ENCODE data around the gene PHKG2. TPM values are rescaled to one million over a fixed set of nuclear protein-coding genes. Genes with fewer than 3 reads are reported as not detected.

PHKG2 gene
- polyA plus RNA-seq, 3 donors = 45.4 to 115 (median 54.2) TPM

GRCh38 chr16:30720694-30721093 lies 27.5 kb upstream of the PHKG2 start:
- Histone ChIP-seq H3K79me2 (ENCODE audit: insufficient read depth, low read length) (peaks cover 69% of the 10 kb centered on the region), H3K27ac (ENCODE audit: low read depth in 1 of 2, low read length in 2 of 2) (peak overlapping the region in 1 of 2 donors; percentile 28), H2AFZ (ENCODE audit: insufficient read depth, low read depth, low read length, poor library complexity, severe bottlenecking) (no peak overlapping the region), H3K27me3 (ENCODE audit: control insufficient read depth in 2 of 2, insufficient read depth in 2 of 2, low read length in 2 of 2) (no peaks in the 10 kb centered on the region), H3K9me3 (replicated peaks in 1 of 2; ENCODE audit: control insufficient read depth in 1 of 2, insufficient read depth in 1 of 2, low read length in 2 of 2) (no peaks in the 10 kb centered on the region), H3K4me1 (ENCODE audit: control insufficient read depth in 1 of 2, insufficient read depth in 2 of 2, low read length in 2 of 2) (peaks cover 38 to 41% of the 10 kb centered on the region in 2 donors), H4K20me1 (ENCODE audit: insufficient read depth, low read length) (peaks cover 41% of the 10 kb centered on the region), H3K9ac (ENCODE audit: insufficient read depth, low read length, poor library complexity, severe bottlenecking) (no peak overlapping the region), H3K36me3 (replicated peaks in 1 of 2; ENCODE audit: control insufficient read depth in 1 of 2, insufficient read depth in 2 of 2, low read length in 2 of 2) (peaks cover 77 to 86% of the 10 kb centered on the region in 2 donors), H3K4me3 (replicated peaks in 1 of 3; ENCODE audit: low read depth in 2 of 3, low read length in 3 of 3) (no peak overlapping the region), H3K4me2 (replicated peaks; ENCODE audit: extremely low read depth, low read length, poor library complexity, severe bottlenecking) (no peak overlapping the region)
- H3K4me3 Mint-ChIP-seq = no peak overlapping the region
- intact Hi-C loops (cut with micrococcal nuclease) = loop anchor here in 1 of 2 donors (5.0 kb wide), 1 partner anchor 37 kb away; no protein-coding TSS in a partner anchor
- TF ChIP-seq CTCF (IDR thresholded peaks at IDR 0.05) = no peak
- H3K36me3 Mint-ChIP-seq = peaks cover 76 to 88% of the 10 kb centered on the region in 2 donors
- peaks cover 0 to 5% (median 4%) of the 10 kb centered on the region in 3 donors for H3K27me3 Mint-ChIP-seq (ENCODE audit: low read depth in 3 of 3)
- peaks cover 43% of the 10 kb centered on the region for H3K4me1 Mint-ChIP-seq
- DNase-seq = no peak
- H3K9me3 Mint-ChIP-seq = peaks cover 0 to 5% (median 0%) of the 10 kb centered on the region in 7 donors
- 100% methylated on average over 8 of the region's 9 CpGs for WGBS (ENCODE audit: insufficient coverage)
- H3K27ac Mint-ChIP-seq = peak overlapping the region in 4 of 7 donors; percentile 28 to 85 (median 69)

- Histone ChIP-seq H3K36me3 (replicated peaks in 1 of 2; ENCODE audit: control insufficient read depth in 1 of 2, insufficient read depth in 2 of 2, low read length in 2 of 2) (peaks cover 73 to 86% of the 10 kb centered on the region in 2 donors), H2AFZ (ENCODE audit: insufficient read depth, low read depth, low read length, poor library complexity, severe bottlenecking) (no peak overlapping the region), H3K27ac (ENCODE audit: low read depth in 1 of 2, low read length in 2 of 2) (peak overlapping the region in 1 of 2 donors; percentile 93), H3K4me2 (replicated peaks; ENCODE audit: extremely low read depth, low read length, poor library complexity, severe bottlenecking) (no peak overlapping the region), H3K27me3 (ENCODE audit: control insufficient read depth in 2 of 2, insufficient read depth in 2 of 2, low read length in 2 of 2) (no peaks in the 10 kb centered on the region), H3K79me2 (ENCODE audit: insufficient read depth, low read length) (peaks cover 73% of the 10 kb centered on the region), H3K9ac (ENCODE audit: insufficient read depth, low read length, poor library complexity, severe bottlenecking) (no peak overlapping the region), H3K4me3 (replicated peaks in 1 of 3; ENCODE audit: low read depth in 2 of 3, low read length in 3 of 3) (no peak overlapping the region), H4K20me1 (ENCODE audit: insufficient read depth, low read length) (peaks cover 45% of the 10 kb centered on the region), H3K9me3 (replicated peaks in 1 of 2; ENCODE audit: control insufficient read depth in 1 of 2, insufficient read depth in 1 of 2, low read length in 2 of 2) (no peaks in the 10 kb centered on the region), H3K4me1 (ENCODE audit: control insufficient read depth in 1 of 2, insufficient read depth in 2 of 2, low read length in 2 of 2) (peaks cover 38 to 41% of the 10 kb centered on the region in 2 donors)
- Mint-ChIP-seq H3K9me3 (peaks cover 0 to 5% (median 0%) of the 10 kb centered on the region in 7 donors), H3K36me3 (peaks cover 74 to 88% of the 10 kb centered on the region in 2 donors), H3K27me3 (ENCODE audit: low read depth in 3 of 3) (peaks cover 0 to 5% (median 4%) of the 10 kb centered on the region in 3 donors), H3K27ac (peak overlapping the region in 5 of 7 donors; percentile 28 to 85 (median 68)), H3K4me3 (no peak overlapping the region), H3K4me1 (peaks cover 43% of the 10 kb centered on the region)
- intact Hi-C loops (cut with micrococcal nuclease) = loop anchor here in 1 of 2 donors (5.0 kb wide), 1 partner anchor 36 kb away; no protein-coding TSS in a partner anchor
- 100% methylated on average over 5 of the region's 8 CpGs for WGBS (ENCODE audit: insufficient coverage)
- DNase-seq = no peak
- no peak for TF ChIP-seq CTCF (IDR thresholded peaks at IDR 0.05)
These were observed 27.1 kb upstream of the PHKG2 start for GRCh38 chr16:30721167-30721566.

Data from CD14-positive monocyte (primary cell).